Endothelial cell of hepatic sinusoid (primary cell): ENCODE data around the gene RASGRF2.
"Not testable (repeated sequence)": the region's sequence is repeated elsewhere in the genome, so short reads cannot be mapped to it uniquely, and the experiment has no call there.

ENCODE experiments used
- in situ Hi-C: cut with HindIII; loops from 2 replicates; pipeline ENCODE4 v1.10.0; 2017; ENCODE audit warnings: low sequenced_read_pairs

The RASGRF2 gene

GRCh38 chr5:81017320-81017719 is 57.2 kb downstream of the RASGRF2 start:
- in situ Hi-C loops, result no loop called here

- in situ Hi-C loops, result not testable (repeated sequence)
Observed at GRCh38 chr5:81018608-81019007, 58.4 kb downstream of the RASGRF2 start.

GRCh38 chr5:81019748-81020147 is 59.6 kb downstream of the RASGRF2 start:
- in situ Hi-C loops, result no loop called here

- in situ Hi-C loops, result no loop called here
Observed at GRCh38 chr5:81020478-81021167, 60.5 kb downstream of the RASGRF2 start.

GRCh38 chr5:81021486-81021885 is 61.3 kb downstream of the RASGRF2 start:
- in situ Hi-C loops, result no loop called here

- in situ Hi-C loops, result no loop called here
Observed at GRCh38 chr5:81021951-81022687, 62.0 kb downstream of the RASGRF2 start.

- in situ Hi-C loops, result no loop called here
Observed at GRCh38 chr5:81022688-81023084, 62.5 kb downstream of the RASGRF2 start.

GRCh38 chr5:81023261-81023970 is 63.3 kb downstream of the RASGRF2 start:
- in situ Hi-C loops, result no loop called here

- in situ Hi-C loops, result no loop called here
Observed at GRCh38 chr5:81027481-81028058, 67.4 kb downstream of the RASGRF2 start.

GRCh38 chr5:81028888-81029287 is 68.7 kb downstream of the RASGRF2 start:
- in situ Hi-C loops, result not testable (repeated sequence)

- in situ Hi-C loops, result not testable (repeated sequence)
Observed at GRCh38 chr5:81029736-81030135, 69.6 kb downstream of the RASGRF2 start.

- in situ Hi-C loops, result not testable (repeated sequence)
Observed at GRCh38 chr5:81030236-81031034, 70.3 kb downstream of the RASGRF2 start.

- in situ Hi-C loops, result no loop called here
Observed at GRCh38 chr5:81035522-81035921, 75.4 kb downstream of the RASGRF2 start.

GRCh38 chr5:81038495-81038894 is 78.3 kb downstream of the RASGRF2 start:
- in situ Hi-C loops, result no loop called here

GRCh38 chr5:81044868-81045267 is 84.7 kb downstream of the RASGRF2 start:
- in situ Hi-C loops, result loop anchor here (5.0 kb wide), 1 partner anchor 68 kb away; no protein-coding TSS in a partner anchor

GRCh38 chr5:81045389-81045807 is 85.2 kb downstream of the RASGRF2 start:
- in situ Hi-C loops, result loop anchor here (5.0 kb wide), 1 partner anchor 68 kb away; no protein-coding TSS in a partner anchor

- in situ Hi-C loops, result loop anchor here (5.0 kb wide), 1 partner anchor 69 kb away; no protein-coding TSS in a partner anchor
Observed at GRCh38 chr5:81046041-81046440, 85.9 kb downstream of the RASGRF2 start.

- in situ Hi-C loops, result no loop called here
Observed at GRCh38 chr5:81052325-81052724, 92.2 kb downstream of the RASGRF2 start.

- in situ Hi-C loops, result not testable (repeated sequence)
Observed at GRCh38 chr5:81053282-81053681, 93.1 kb downstream of the RASGRF2 start.

- in situ Hi-C loops, result no loop called here
Observed at GRCh38 chr5:81058121-81058520, 98.0 kb downstream of the RASGRF2 start.
